K562 (cell line): ENCODE data around the gene FAM168B. TPM values are rescaled to one million over a fixed set of nuclear protein-coding genes. Genes with fewer than 3 reads are reported as not detected.

Source experiments
- LEF1 ChIP-seq: fragments of 450-650 bp; IDR thresholded peaks from 2 replicates; pipeline ENCODE4 v1.6.1; 2016; ENCODE audit warnings: mild to moderate bottlenecking
- MAFK ChIP-seq: IDR thresholded peaks from 2 replicates; pipeline ENCODE4 v1.6.1; 2011; ENCODE audit warnings: low read length, improper control_type of control experiment
- NFIC ChIP-seq: fragments of 450-650 bp; IDR thresholded peaks from 2 replicates; pipeline ENCODE4 v1.6.1; 2017; ENCODE audit warnings: mild to moderate bottlenecking, inconsistent platforms
- SRSF3 ChIP-seq: fragments of 200-400 bp; formaldehyde crosslinking; IDR thresholded peaks from 2 replicates; pipeline ENCODE4 v1.6.1; 2016; ENCODE audit warnings: mild to moderate bottlenecking, low read length, moderate library complexity; ENCODE audit not compliant: insufficient read depth
- polyA plus RNA-seq, 8 experiments: library from polyadenylated mRNA; depleted of rRNA in 4 of 8; stranded (reverse) in 5 of 8; unstranded in 3 of 8; fragments of >200 nt; fragmentation: Nextera tagmentation in 2 of 8; fragmentation: Illumina TruSeq in 1 of 8; extraction: Ambion mirVana in 2 of 8; extraction: Trizol in 1 of 8; gene quantifications; 2 replicates each; pipeline versions ENCODE4 v1.2.1 to v1.2.3, GENCODE V29; 2011 to 2014; ENCODE audit warnings: inconsistent platforms in 1 of 8, missing spikeins in 1 of 8
- total RNA-seq, 7 experiments: library from RNA; depleted of rRNA in 6 of 7; stranded (reverse); fragments of >200 nt in 6 of 7; fragmentation: Illumina TruSeq in 2 of 7; extraction: Trizol in 2 of 7; gene quantifications; 2 replicates each; pipeline versions ENCODE4 v1.2.1 to v1.2.3, GENCODE V29; 2011 to 2021; ENCODE audit warnings: low replicate concordance in 1 of 7
- TF ChIP-seq, protein P1 (sequence below): fragments of 450-650 bp; IDR thresholded peaks from 2 replicates; pipeline ENCODE4 v1.6.1; 2016; ENCODE audit warnings: mild to moderate bottlenecking, moderate library complexity
- TF ChIP-seq, protein P2 (sequence below), 2 experiments: fragments of 250-450 bp in 1 of 2; fragments of 450-650 bp in 1 of 2; sonication (Bioruptor Pico) in 1 of 2; IDR thresholded peaks; 2 replicates each; pipeline versions ENCODE4 v1.6.1 to v1.8.0; 2016 to 2021; ENCODE audit warnings: mild to moderate bottlenecking in 2 of 2, moderate library complexity in 2 of 2, missing compliant biosample characterization in 1 of 2, missing genetic modification characterization in 1 of 2
- TF ChIP-seq, protein P3 (sequence below): fragments of 450-650 bp; formaldehyde crosslinking; IDR thresholded peaks from 2 replicates; pipeline ENCODE4 v1.4.0; 2022; ENCODE audit warnings: missing genetic modification characterization
- TF ChIP-seq, protein P4 (sequence below): fragments of 450-650 bp; IDR thresholded peaks from 2 replicates; pipeline ENCODE4 v1.6.1; 2017; ENCODE audit warnings: antibody characterized with exemption, mild to moderate bottlenecking

Gene FAM168B
- total and polyA plus RNA-seq, 9 of the 15 experiments (the other 6 are each of a cell fraction or from before 2014, with no cell fraction given) = 3.3 to 76.0 (median 46.1) TPM

DNA sequence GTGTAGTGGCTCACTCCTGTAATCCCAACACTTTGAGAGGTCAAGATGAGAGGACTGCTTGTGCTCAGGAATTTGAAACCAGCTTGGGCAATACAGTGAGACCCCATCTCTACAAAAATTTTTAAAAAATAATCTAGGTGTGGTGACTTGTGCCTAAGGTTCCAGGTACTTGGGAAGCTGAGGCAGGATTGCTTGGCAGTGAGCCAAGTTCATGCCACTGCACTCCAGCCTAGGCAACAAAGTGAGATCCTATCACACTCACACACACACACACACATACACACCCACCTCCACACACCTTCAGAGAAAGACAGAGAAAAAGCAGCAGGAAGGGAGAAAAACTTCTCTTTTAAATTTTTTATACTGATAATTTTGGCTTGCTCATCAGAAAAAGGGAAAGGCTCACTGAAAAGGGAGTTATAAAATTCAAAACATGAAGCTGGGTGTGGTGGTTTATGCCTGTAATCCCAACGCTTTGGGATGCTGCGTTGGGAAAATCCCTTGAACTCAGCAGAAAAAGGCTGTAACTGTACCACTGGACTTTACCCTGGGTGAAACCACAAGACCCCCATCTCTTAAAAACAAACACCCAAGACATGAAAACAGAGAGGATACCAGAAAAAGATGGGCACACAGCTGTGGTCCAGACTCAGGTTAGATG lies 25.7 kb downstream of the FAM168B start (continued):
- TF ChIP-seq, protein P1, sequence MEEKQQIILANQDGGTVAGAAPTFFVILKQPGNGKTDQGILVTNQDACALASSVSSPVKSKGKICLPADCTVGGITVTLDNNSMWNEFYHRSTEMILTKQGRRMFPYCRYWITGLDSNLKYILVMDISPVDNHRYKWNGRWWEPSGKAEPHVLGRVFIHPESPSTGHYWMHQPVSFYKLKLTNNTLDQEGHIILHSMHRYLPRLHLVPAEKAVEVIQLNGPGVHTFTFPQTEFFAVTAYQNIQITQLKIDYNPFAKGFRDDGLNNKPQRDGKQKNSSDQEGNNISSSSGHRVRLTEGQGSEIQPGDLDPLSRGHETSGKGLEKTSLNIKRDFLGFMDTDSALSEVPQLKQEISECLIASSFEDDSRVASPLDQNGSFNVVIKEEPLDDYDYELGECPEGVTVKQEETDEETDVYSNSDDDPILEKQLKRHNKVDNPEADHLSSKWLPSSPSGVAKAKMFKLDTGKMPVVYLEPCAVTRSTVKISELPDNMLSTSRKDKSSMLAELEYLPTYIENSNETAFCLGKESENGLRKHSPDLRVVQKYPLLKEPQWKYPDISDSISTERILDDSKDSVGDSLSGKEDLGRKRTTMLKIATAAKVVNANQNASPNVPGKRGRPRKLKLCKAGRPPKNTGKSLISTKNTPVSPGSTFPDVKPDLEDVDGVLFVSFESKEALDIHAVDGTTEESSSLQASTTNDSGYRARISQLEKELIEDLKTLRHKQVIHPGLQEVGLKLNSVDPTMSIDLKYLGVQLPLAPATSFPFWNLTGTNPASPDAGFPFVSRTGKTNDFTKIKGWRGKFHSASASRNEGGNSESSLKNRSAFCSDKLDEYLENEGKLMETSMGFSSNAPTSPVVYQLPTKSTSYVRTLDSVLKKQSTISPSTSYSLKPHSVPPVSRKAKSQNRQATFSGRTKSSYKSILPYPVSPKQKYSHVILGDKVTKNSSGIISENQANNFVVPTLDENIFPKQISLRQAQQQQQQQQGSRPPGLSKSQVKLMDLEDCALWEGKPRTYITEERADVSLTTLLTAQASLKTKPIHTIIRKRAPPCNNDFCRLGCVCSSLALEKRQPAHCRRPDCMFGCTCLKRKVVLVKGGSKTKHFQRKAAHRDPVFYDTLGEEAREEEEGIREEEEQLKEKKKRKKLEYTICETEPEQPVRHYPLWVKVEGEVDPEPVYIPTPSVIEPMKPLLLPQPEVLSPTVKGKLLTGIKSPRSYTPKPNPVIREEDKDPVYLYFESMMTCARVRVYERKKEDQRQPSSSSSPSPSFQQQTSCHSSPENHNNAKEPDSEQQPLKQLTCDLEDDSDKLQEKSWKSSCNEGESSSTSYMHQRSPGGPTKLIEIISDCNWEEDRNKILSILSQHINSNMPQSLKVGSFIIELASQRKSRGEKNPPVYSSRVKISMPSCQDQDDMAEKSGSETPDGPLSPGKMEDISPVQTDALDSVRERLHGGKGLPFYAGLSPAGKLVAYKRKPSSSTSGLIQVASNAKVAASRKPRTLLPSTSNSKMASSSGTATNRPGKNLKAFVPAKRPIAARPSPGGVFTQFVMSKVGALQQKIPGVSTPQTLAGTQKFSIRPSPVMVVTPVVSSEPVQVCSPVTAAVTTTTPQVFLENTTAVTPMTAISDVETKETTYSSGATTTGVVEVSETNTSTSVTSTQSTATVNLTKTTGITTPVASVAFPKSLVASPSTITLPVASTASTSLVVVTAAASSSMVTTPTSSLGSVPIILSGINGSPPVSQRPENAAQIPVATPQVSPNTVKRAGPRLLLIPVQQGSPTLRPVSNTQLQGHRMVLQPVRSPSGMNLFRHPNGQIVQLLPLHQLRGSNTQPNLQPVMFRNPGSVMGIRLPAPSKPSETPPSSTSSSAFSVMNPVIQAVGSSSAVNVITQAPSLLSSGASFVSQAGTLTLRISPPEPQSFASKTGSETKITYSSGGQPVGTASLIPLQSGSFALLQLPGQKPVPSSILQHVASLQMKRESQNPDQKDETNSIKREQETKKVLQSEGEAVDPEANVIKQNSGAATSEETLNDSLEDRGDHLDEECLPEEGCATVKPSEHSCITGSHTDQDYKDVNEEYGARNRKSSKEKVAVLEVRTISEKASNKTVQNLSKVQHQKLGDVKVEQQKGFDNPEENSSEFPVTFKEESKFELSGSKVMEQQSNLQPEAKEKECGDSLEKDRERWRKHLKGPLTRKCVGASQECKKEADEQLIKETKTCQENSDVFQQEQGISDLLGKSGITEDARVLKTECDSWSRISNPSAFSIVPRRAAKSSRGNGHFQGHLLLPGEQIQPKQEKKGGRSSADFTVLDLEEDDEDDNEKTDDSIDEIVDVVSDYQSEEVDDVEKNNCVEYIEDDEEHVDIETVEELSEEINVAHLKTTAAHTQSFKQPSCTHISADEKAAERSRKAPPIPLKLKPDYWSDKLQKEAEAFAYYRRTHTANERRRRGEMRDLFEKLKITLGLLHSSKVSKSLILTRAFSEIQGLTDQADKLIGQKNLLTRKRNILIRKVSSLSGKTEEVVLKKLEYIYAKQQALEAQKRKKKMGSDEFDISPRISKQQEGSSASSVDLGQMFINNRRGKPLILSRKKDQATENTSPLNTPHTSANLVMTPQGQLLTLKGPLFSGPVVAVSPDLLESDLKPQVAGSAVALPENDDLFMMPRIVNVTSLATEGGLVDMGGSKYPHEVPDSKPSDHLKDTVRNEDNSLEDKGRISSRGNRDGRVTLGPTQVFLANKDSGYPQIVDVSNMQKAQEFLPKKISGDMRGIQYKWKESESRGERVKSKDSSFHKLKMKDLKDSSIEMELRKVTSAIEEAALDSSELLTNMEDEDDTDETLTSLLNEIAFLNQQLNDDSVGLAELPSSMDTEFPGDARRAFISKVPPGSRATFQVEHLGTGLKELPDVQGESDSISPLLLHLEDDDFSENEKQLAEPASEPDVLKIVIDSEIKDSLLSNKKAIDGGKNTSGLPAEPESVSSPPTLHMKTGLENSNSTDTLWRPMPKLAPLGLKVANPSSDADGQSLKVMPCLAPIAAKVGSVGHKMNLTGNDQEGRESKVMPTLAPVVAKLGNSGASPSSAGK = no peak
- TF ChIP-seq NFIC (peak; percentile 97), LEF1 (no peak), SRSF3 (no peak), MAFK (no peak)
- TF ChIP-seq, protein P2, sequence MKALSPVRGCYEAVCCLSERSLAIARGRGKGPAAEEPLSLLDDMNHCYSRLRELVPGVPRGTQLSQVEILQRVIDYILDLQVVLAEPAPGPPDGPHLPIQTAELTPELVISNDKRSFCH (CRISPR knock-in tag; IDR thresholded peaks at IDR 0.05) = no peak
- TF ChIP-seq, protein P2 (tag; IDR thresholded peaks at IDR 0.05) = no peak
- TF ChIP-seq, protein P3, sequence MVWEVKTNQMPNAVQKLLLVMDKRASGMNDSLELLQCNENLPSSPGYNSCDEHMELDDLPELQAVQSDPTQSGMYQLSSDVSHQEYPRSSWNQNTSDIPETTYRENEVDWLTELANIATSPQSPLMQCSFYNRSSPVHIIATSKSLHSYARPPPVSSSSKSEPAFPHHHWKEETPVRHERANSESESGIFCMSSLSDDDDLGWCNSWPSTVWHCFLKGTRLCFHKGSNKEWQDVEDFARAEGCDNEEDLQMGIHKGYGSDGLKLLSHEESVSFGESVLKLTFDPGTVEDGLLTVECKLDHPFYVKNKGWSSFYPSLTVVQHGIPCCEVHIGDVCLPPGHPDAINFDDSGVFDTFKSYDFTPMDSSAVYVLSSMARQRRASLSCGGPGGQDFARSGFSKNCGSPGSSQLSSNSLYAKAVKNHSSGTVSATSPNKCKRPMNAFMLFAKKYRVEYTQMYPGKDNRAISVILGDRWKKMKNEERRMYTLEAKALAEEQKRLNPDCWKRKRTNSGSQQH (CRISPR knock-in tag) = no peak
- TF ChIP-seq, protein P4, sequence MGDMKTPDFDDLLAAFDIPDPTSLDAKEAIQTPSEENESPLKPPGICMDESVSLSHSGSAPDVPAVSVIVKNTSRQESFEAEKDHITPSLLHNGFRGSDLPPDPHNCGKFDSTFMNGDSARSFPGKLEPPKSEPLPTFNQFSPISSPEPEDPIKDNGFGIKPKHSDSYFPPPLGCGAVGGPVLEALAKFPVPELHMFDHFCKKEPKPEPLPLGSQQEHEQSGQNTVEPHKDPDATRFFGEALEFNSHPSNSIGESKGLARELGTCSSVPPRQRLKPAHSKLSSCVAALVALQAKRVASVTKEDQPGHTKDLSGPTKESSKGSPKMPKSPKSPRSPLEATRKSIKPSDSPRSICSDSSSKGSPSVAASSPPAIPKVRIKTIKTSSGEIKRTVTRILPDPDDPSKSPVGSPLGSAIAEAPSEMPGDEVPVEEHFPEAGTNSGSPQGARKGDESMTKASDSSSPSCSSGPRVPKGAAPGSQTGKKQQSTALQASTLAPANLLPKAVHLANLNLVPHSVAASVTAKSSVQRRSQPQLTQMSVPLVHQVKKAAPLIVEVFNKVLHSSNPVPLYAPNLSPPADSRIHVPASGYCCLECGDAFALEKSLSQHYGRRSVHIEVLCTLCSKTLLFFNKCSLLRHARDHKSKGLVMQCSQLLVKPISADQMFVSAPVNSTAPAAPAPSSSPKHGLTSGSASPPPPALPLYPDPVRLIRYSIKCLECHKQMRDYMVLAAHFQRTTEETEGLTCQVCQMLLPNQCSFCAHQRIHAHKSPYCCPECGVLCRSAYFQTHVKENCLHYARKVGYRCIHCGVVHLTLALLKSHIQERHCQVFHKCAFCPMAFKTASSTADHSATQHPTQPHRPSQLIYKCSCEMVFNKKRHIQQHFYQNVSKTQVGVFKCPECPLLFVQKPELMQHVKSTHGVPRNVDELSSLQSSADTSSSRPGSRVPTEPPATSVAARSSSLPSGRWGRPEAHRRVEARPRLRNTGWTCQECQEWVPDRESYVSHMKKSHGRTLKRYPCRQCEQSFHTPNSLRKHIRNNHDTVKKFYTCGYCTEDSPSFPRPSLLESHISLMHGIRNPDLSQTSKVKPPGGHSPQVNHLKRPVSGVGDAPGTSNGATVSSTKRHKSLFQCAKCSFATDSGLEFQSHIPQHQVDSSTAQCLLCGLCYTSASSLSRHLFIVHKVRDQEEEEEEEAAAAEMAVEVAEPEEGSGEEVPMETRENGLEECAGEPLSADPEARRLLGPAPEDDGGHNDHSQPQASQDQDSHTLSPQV = no peak
